Posterior vena cava (tissue), 2 donors: ENCODE results near the gene TRUB2. TPM values are rescaled to one million over a fixed set of nuclear protein-coding genes. Genes with fewer than 3 reads are reported as not detected.
"Not testable (repeated sequence)": the region's sequence is repeated elsewhere in the genome, so short reads cannot be mapped to it uniquely, and the experiment has no call there.

ENCODE experiments used
- DNase-seq: peaks from one replicate; pipeline ENCODE4 v3.0.0-alpha.2; 2020; ENCODE audit warnings: low spot score
- intact Hi-C, 2 donors: fragments of 100-400 bp; cut with DNase I; formaldehyde crosslinking; loops; one replicate each; pipeline versions ENCODE4 v1.14.1 to v1.14.2; 2022 to 2023
- total RNA-seq, 2 donors: library from RNA; stranded (reverse); fragmentation: NEBNext Ultra II Directional; extraction: Animal tissue kit (Norgen Biotek cat#: 25700); gene quantifications; one replicate each; pipeline ENCODE4 v1.2.1, GENCODE V29; 2021
- donor health status: DM: yes; HTN: yes; CAD: no.
- donor health status: DM: yes; HTN: yes; CAD: no.

The TRUB2 gene
- total RNA-seq, 2 donors from 2014 or later, result 11.8 to 15.7 TPM

- no peak for DNase-seq
- intact Hi-C loops, result no loop called here
These were observed 11.8 kb downstream of the TRUB2 start for GRCh38 chr9:128310461-128310860.

DNA sequence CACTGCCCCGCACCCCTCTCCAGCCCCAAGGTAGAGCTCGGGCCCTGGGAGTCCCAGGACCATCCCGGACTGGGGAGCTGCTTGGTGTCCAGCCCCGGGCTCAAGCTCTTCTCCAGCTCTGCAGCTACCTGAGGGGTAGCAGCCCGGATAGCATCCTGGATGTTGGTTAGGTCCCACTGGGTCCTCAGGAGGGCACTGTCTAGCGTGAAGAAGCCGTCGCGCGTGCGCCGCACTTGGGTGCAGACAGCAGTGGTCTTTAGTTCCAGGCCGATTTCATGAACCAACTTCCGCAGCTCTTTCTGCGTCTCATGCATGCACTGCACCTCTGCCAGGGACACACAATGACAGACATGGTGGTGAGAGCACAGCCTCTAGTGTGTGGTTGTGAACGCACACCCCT, 12.7 kb downstream of the TRUB2 start:
- no peak for DNase-seq
- intact Hi-C loops, result no loop called here

DNA sequence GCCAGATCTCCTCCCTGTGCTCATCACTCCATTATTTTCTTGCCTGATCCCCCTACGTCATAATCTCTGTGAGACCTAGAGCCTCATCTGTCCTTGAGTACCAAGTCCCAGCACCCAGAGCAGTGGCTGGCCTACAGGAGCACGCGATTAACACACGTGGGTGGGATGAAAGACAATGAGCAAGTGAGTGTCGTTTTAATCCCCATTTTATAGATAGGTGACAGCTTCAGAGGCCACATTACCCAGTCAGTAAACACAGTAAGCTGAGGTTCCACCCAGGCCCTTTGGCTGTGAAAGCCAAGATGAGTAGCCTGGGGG, 17.3 kb downstream of the TRUB2 start:
- no peak for DNase-seq
- intact Hi-C loops, result no loop called here

- DNase-seq, result no peak
- intact Hi-C loops, result no loop called here
These were observed 17.9 kb downstream of the TRUB2 start for GRCh38 chr9:128304136-128304970.

DNA sequence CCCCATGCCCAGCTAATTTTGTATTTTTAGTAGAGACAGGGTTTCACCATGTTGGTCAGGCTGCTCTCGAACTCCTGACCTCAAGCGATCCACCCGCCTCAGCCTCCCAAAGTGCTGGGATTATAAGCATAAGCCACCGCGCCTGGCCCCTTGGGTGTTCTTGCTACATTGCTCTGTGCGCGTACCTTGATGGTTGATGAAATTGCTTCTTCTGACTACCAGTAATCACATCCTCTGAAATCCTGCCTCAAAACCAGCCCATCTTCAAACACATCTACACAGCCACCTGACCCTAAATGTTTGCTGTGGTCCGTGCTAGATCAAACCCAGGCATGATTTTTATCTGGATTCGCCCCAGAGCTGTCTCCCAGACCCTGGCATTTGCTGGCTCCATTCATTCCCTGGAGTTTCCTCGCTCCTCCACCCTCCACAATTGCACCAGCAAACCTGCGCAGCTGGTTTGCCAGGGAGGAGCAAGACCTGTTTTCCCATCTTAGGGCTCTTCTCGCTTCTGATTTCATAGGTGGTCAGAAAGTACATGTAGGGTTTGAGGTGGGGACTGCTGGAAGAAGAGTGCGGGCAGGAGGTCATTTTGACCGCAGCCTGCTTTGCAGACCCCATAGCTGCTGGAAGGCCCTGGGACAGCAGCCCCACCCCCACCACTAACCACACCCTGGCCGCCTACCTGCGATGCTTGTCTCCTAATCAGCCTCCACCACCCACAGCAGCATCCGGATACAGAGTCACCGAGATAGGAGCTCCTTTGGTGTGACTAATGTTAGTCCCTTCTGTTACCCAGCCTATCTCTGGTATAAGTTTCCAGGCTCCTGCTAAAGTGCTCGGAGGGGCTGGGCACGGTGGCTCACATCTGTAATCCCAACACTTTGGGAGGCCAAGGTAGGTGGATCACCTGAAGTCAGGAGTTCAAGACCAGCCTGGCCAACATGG, 23.4 kb downstream of the TRUB2 start:
- intact Hi-C loops, result no loop called here
- no peak for DNase-seq

GRCh38 chr9:128297221-128297773, 24.9 kb downstream of the TRUB2 start:
- DNase-seq, result no peak
- intact Hi-C loops, result loop anchor here in 1 of 2 donors (2.0 kb wide), 1 partner anchor 16 kb away; no protein-coding TSS in a partner anchor

GRCh38 chr9:128296340-128297220, 25.7 kb downstream of the TRUB2 start:
- intact Hi-C loops, result loop anchor here in 1 of 2 donors (2.0 kb wide), 1 partner anchor 16 kb away; no protein-coding TSS in a partner anchor
- no peak for DNase-seq

GRCh38 chr9:128294142-128294541, 28.1 kb downstream of the TRUB2 start:
- DNase-seq, result no peak
- intact Hi-C loops, result no loop called here

- intact Hi-C loops, result no loop called here
- DNase-seq, result no peak
These were observed 29.2 kb downstream of the TRUB2 start for GRCh38 chr9:128293091-128293490.

DNA sequence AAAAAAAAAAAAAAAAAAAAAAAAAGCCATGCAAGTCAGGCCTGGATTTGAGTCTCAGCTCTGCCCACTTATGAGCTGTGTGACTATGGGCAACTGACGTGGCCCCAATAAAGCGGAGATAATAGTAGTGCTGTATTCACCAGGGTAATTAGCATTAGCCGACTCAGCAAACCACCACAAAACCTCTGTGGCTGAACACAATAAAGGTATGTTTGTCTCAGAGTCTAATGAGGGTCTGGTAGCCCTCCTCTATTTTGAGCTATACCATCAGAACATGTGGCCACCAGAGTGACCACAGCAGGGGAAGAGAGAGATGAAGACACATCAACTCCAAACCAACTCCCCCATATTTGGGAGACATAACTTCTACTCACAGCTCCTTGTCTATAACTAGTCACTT, 30.2 kb downstream of the TRUB2 start:
- intact Hi-C loops, result no loop called here

GRCh38 chr9:128288273-128289004, 33.8 kb downstream of the TRUB2 start:
- intact Hi-C loops, result no loop called here
- DNase-seq, result no peak

More for the DNA sequence above, 30.2 kb downstream of the TRUB2 start:
- DNase-seq, result no peak

GRCh38 chr9:128286440-128286839, 35.8 kb downstream of the TRUB2 start:
- intact Hi-C loops, result no loop called here
- no peak for DNase-seq

- DNase-seq, result no peak
- intact Hi-C loops, result no loop called here
These were observed 37.0 kb downstream of the TRUB2 start for GRCh38 chr9:128285033-128285784.

DNA sequence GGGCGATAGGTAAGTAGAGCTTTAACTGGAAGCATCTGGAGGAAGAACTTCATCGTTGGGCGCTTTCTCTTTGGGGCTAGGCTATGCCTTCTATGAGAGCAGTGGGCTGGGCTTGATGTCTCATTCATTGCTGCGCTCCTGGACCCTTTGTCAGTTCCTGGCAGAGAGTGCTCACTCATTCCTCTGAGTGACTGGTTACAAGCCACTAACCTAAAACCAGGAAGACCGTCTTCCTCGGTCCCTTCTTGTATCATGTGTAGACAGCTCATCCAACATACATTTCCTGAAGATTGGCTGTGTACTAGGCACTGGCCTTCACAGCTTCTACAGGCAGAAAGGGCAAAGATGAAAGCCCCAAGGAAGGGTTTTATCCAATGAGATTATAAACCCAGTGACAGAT, 39.7 kb downstream of the TRUB2 start:
- intact Hi-C loops, result no loop called here
- DNase-seq, result no peak

DNA sequence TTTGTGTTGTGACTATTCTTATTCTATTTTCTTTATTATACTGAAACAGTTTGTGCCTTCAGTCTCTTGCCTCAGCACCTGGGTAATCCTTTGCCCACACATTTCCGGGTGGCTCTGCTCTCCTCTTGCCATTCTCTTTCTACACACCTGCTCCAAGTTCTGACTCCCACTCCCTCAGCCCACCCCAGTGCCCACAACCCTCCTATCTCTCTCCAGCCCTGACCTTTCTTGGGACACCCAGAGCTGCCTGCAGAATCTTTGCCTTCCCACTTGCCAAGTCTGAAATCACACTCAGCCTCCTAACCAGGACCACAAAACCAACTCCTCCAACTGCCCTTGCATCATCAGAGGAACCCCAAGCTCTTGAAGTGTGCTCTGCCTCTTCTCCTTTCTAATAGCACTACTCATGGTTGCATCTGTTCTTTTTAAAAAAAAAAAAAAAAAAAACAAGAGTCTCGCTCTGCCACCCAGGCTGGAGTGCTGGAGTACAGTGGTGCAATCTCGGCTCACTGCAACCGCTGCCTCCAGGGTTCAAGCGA, 42.1 kb downstream of the TRUB2 start:
- DNase-seq, result no peak
- intact Hi-C loops, result loop anchor here in 1 of 2 donors (2.0 kb wide), 1 partner anchor 17 kb away; no protein-coding TSS in a partner anchor

DNA sequence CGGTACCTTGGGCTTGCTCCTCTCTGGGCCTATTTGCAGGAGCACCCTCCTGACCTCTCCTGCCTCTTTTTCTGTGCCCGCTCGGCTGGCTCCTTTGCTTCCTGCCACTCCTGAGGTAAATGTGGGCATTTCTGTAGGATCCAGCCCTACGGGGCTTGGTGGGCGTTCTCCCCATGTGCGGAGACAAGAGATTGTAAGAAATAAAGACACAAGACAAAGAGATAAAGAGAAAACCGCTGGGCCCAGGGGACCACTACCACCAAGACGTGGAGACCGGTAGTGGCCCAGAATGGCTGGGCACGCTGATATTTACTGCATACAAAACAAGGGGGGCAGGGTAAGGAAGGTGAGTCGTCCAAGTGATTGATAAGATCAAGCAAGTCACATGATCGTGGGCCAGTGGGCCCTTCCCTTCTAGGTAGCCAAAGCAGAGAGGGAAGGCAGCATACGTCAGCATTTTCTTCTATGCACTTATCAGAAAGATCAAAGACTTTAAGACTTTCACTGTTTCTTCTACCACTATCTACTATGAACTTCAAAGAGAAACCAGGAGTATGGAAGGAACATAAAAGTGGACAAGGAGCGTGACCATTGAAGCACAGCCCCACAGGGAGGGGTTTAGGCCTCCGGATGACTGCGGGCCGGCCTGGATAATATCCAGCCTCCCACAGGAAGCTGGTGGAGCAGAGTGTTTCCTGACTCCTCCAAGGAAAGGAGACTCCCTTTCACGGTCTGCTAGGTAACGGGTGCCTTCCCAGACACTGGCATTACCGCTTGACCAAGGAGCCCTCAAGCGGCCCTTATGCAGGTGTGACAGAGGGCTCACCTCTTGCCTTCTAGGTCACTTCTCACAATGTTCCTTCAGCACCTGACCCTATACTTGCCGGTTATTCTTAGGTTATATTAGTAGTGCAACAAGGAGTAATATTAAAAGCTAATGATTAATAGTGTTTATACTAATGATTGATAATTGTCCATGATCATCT, 42.9 kb downstream of the TRUB2 start:
- intact Hi-C loops, result loop anchor here in 1 of 2 donors (2.0 kb wide), 1 partner anchor 17 kb away; no protein-coding TSS in a partner anchor
- not testable (repeated sequence) for DNase-seq
